GM21515 (cell line): ENCODE measurements around the gene ITPKB.

Source experiments
- ATAC-seq: cut with Tn5 transposase; IDR thresholded peaks from one replicate; pipeline ENCODE4 v1.9.1; 2021; ENCODE audit not compliant: unreplicated experiment

Gene ITPKB

GRCh38 chr1:226586650-226587422, 152.2 kb downstream of the ITPKB start:
- no peak for ATAC-seq

- ATAC-seq: no peak
These were observed 153.0 kb downstream of the ITPKB start for GRCh38 chr1:226586116-226586515.

GRCh38 chr1:226584164-226584563, 154.9 kb downstream of the ITPKB start:
- no peak for ATAC-seq

GRCh38 chr1:226582966-226583365, 156.1 kb downstream of the ITPKB start:
- no peak for ATAC-seq
